H1 (cell line): ENCODE results near the gene TFPI2. TPM values are rescaled to one million over a fixed set of nuclear protein-coding genes. Genes with fewer than 3 reads are reported as not detected.

Experiments used
- CTCF ChIA-PET: fragments of 300-600 bp; sonication (Branson Sonifier 250); formaldehyde crosslinking; loops from one replicate; lab custom pipeline; 2021; ENCODE audit not compliant: partially characterized antibody; lab: Charles Lee
- POLR2A ChIA-PET: fragments of 300-600 bp; sonication (Branson Sonifier 250); formaldehyde crosslinking; loops from one replicate; lab custom pipeline; 2021; ENCODE audit warnings: inconsistent platforms; ENCODE audit not compliant: partially characterized antibody; lab: Charles Lee
- DNase-seq, 2 experiments: peaks; one replicate each; pipeline versions ENCODE4 v3.0.0 to v3.0.0-alpha.2; 2010 to 2022; ENCODE audit warnings: low spot score in 2 of 2, low read depth in 1 of 2, mixed read lengths in 1 of 2
- FAIRE-seq: peaks from 2 replicates; lab custom pipeline; 2011; peaks lifted over from hg19 to GRCh38; lab: Jason Lieb, UNC
- H2AFZ ChIP-seq: 2 replicates; pipeline ENCODE4 v1.8.1; 2012; ENCODE audit warnings: low read length, inconsistent platforms
- H2AK5ac ChIP-seq: 2 replicates; pipeline ENCODE4 v1.6.1; 2013; ENCODE audit warnings: low read depth, low read length
- H2BK120ac ChIP-seq: replicated peaks from 2 replicates; pipeline ENCODE3; 2013; ENCODE audit warnings: low read depth, low read length, inconsistent platforms
- H2BK12ac ChIP-seq: 2 replicates; pipeline ENCODE4 v1.6.1; 2013; ENCODE audit warnings: low read depth, low read length
- H2BK15ac ChIP-seq: 2 replicates; pipeline ENCODE4 v1.6.1; 2013; ENCODE audit warnings: low read length
- H2BK20ac ChIP-seq: 2 replicates; pipeline ENCODE4 v1.6.1; 2013; ENCODE audit warnings: low read length
- H2BK5ac ChIP-seq: 2 replicates; pipeline ENCODE4 v1.6.1; 2013; ENCODE audit warnings: low read depth, low read length
- H3K14ac ChIP-seq: 2 replicates; pipeline ENCODE4 v1.6.1; 2013; ENCODE audit warnings: inconsistent platforms; ENCODE audit not compliant: insufficient read length
- H3K18ac ChIP-seq: 2 replicates; pipeline ENCODE4 v1.6.1; 2013; ENCODE audit warnings: low read length; ENCODE audit errors: extremely low read depth
- H3K23ac ChIP-seq: 2 replicates; pipeline ENCODE4 v1.6.1; 2013; ENCODE audit warnings: inconsistent platforms; ENCODE audit not compliant: insufficient read length
- H3K23me2 ChIP-seq: 2 replicates; pipeline ENCODE4 v1.6.1; 2013; ENCODE audit warnings: low read depth, low read length
- H3K27ac ChIP-seq: 2 replicates; pipeline ENCODE4 v1.6.1; 2011; ENCODE audit warnings: low read depth, low read length, inconsistent platforms
- H3K27me3 ChIP-seq, 4 experiments: replicated peaks in 1 of 4; 1 replicate in 1 of 4; 2 replicates in 3 of 4; pipeline versions ENCODE4 v1.6.1 to v1.8.1; 2011 to 2013; ENCODE audit warnings: low read length in 3 of 4, mild to moderate bottlenecking in 3 of 4, inconsistent platforms in 2 of 4, mixed read lengths in 2 of 4, moderate library complexity in 1 of 4; ENCODE audit not compliant: control insufficient read depth in 3 of 4, insufficient read depth in 3 of 4; ENCODE audit errors: extremely low read depth in 1 of 4
- H3K36me3 ChIP-seq, 4 experiments: 2 replicates each; pipeline versions ENCODE4 v1.6.1 to v1.8.1; 2011 to 2013; ENCODE audit warnings: mild to moderate bottlenecking in 4 of 4, low read length in 3 of 4, moderate library complexity in 2 of 4, control low read depth in 1 of 4, inconsistent platforms in 1 of 4; ENCODE audit not compliant: insufficient read depth in 4 of 4, control insufficient read depth in 2 of 4
- H3K4ac ChIP-seq: replicated peaks from 2 replicates; pipeline ENCODE3; 2013; ENCODE audit warnings: low read length, low read depth, mixed read lengths, inconsistent platforms; ENCODE audit not compliant: insufficient read length
- H3K4me1 ChIP-seq, 4 experiments: replicated peaks in 1 of 4; 1 replicate in 1 of 4; 2 replicates in 3 of 4; pipeline versions ENCODE4 v1.6.1 to v1.8.1; 2011 to 2013; ENCODE audit warnings: low read length in 3 of 4, inconsistent platforms in 2 of 4, mixed read lengths in 1 of 4; ENCODE audit not compliant: insufficient read depth in 4 of 4, control insufficient read depth in 3 of 4
- H3K4me2 ChIP-seq, 2 experiments: 2 replicates each; pipeline versions ENCODE4 v1.6.1 to v1.8.1; 2011 to 2013; ENCODE audit warnings: low read depth in 2 of 2, low read length in 2 of 2, control low read depth in 1 of 2, inconsistent platforms in 1 of 2, mild to moderate bottlenecking in 1 of 2; ENCODE audit not compliant: insufficient read depth in 1 of 2
- H3K4me3 ChIP-seq, 4 experiments: fragments of 200-600, 300-600 bp in 1 of 4; sonication (generic), shearing (Covaris generic), sonication (Bioruptor Twin) in 1 of 4; 2 replicates each; pipeline versions ENCODE4 v1.5.1 to v1.8.1; 2011 to 2016; ENCODE audit warnings: low read length in 4 of 4, low read depth in 3 of 4, control low read depth in 2 of 4, inconsistent platforms in 2 of 4, mild to moderate bottlenecking in 2 of 4, mixed read lengths in 1 of 4, moderate library complexity in 1 of 4; ENCODE audit not compliant: insufficient read depth in 2 of 4; ENCODE audit errors: extremely low read depth in 1 of 4
- H3K56ac ChIP-seq: replicated peaks from 2 replicates; pipeline ENCODE3; 2013; ENCODE audit warnings: low read depth, mild to moderate bottlenecking, mixed read lengths, low read length, inconsistent platforms; ENCODE audit not compliant: insufficient read length
- H3K79me1 ChIP-seq: 2 replicates; pipeline ENCODE4 v1.6.1; 2013; ENCODE audit warnings: low read depth, low read length, control low read depth
- H3K79me2 ChIP-seq, 2 experiments: 2 replicates each; pipeline versions ENCODE4 v1.6.1 to v1.8.1; 2012 to 2013; ENCODE audit warnings: low read length in 2 of 2, mild to moderate bottlenecking in 2 of 2, inconsistent platforms in 1 of 2; ENCODE audit not compliant: insufficient read depth in 2 of 2, control insufficient read depth in 1 of 2
- H3K9ac ChIP-seq, 4 experiments: replicated peaks in 1 of 4; 1 replicate in 1 of 4; 2 replicates in 3 of 4; pipeline versions ENCODE4 v1.6.1 to v1.8.1; 2011 to 2013; ENCODE audit warnings: low read depth in 3 of 4, low read length in 3 of 4, control low read depth in 2 of 4, mild to moderate bottlenecking in 2 of 4, moderate library complexity in 2 of 4, inconsistent platforms in 1 of 4; ENCODE audit errors: extremely low read depth in 1 of 4
- H3K9me3 ChIP-seq, 2 experiments: 2 replicates each; pipeline versions ENCODE4 v1.6.1 to v1.8.1; 2012 to 2013; ENCODE audit warnings: mild to moderate bottlenecking in 2 of 2, moderate library complexity in 2 of 2, control low read depth in 1 of 2, inconsistent platforms in 1 of 2, low read depth in 1 of 2, low read length in 1 of 2, mixed read lengths in 1 of 2; ENCODE audit not compliant: insufficient read depth in 2 of 2
- H4K20me1 ChIP-seq, 2 experiments: replicated peaks in 1 of 2; 2 replicates each; pipeline versions ENCODE3 to v1.8.1; 2011 to 2013; ENCODE audit warnings: inconsistent platforms in 2 of 2, low read length in 2 of 2, mild to moderate bottlenecking in 1 of 2; ENCODE audit not compliant: insufficient read depth in 2 of 2, control insufficient read depth in 1 of 2
- H4K5ac ChIP-seq: 2 replicates; pipeline ENCODE4 v1.6.1; 2013; ENCODE audit warnings: low read length, low read depth, mixed read lengths, inconsistent platforms; ENCODE audit not compliant: insufficient read length
- H4K8ac ChIP-seq: 2 replicates; pipeline ENCODE4 v1.8.0; 2013; ENCODE audit warnings: mild to moderate bottlenecking, moderate library complexity, low read length, inconsistent platforms; ENCODE audit not compliant: insufficient read depth; ENCODE audit errors: extremely low read depth
- H4K91ac ChIP-seq: replicated peaks from 2 replicates; pipeline ENCODE3; 2013; ENCODE audit warnings: low read length, mixed read lengths, inconsistent platforms; ENCODE audit not compliant: insufficient read length
- ASH2L ChIP-seq: fragments of 200-600, 300-600 bp; sonication (generic); IDR thresholded peaks from one replicate; pipeline ENCODE4 v1.7.1; 2017; ENCODE audit warnings: low read length
- CBX8 ChIP-seq: fragments of 300-800, 300-1000 bp; sonication (generic); IDR thresholded peaks from 2 replicates; pipeline ENCODE4 v1.7.1; 2016; ENCODE audit warnings: low read depth, low read length, borderline replicate concordance
- CEBPB ChIP-seq: IDR thresholded peaks from 2 replicates; pipeline ENCODE4 v1.6.1; 2012; ENCODE audit warnings: low read depth, low read length
- CREB1 ChIP-seq: IDR thresholded peaks from 2 replicates; pipeline ENCODE4 v1.6.1; 2012; ENCODE audit warnings: inconsistent platforms
- CTBP2 ChIP-seq: IDR thresholded peaks from 2 replicates; pipeline ENCODE4 v1.7.0; 2011; ENCODE audit warnings: borderline replicate concordance, mild to moderate bottlenecking, moderate library complexity, mixed read lengths, low read length; ENCODE audit not compliant: insufficient read depth, insufficient read length
- EGR1 ChIP-seq: IDR thresholded peaks from 2 replicates; pipeline ENCODE4 v1.6.1; 2011; ENCODE audit warnings: low read depth, low read length, borderline replicate concordance
- MAFK ChIP-seq: IDR thresholded peaks from 2 replicates; pipeline ENCODE4 v1.6.1; 2012; ENCODE audit warnings: low read depth, mild to moderate bottlenecking, improper control_type of control experiment, low read length
- NRF1 ChIP-seq: IDR thresholded peaks from 2 replicates; pipeline ENCODE4 v1.6.1; 2011; ENCODE audit warnings: mild to moderate bottlenecking, low read depth, low read length, improper control_type of control experiment
- POU5F1 ChIP-seq: IDR thresholded peaks from 2 replicates; pipeline ENCODE4 v1.6.1; 2011; ENCODE audit warnings: low read depth, mild to moderate bottlenecking, low read length, moderate library complexity
- RBBP5 ChIP-seq: IDR thresholded peaks from 2 replicates; pipeline ENCODE4 v1.7.1; 2012; ENCODE audit warnings: low read depth, mild to moderate bottlenecking, inconsistent platforms, low read length, moderate library complexity, borderline replicate concordance
- RFX5 ChIP-seq: IDR thresholded peaks from 2 replicates; pipeline ENCODE4 v1.6.1; 2011; ENCODE audit warnings: low read depth, low read length, improper control_type of control experiment, borderline replicate concordance
- RXRA ChIP-seq: IDR thresholded peaks from 2 replicates; pipeline ENCODE4 v1.6.1; 2011; ENCODE audit warnings: low read depth, mild to moderate bottlenecking, low read length, moderate library complexity; ENCODE audit not compliant: insufficient read depth
- SAP30 ChIP-seq: fragments of 300-600 bp; sonication (generic); IDR thresholded peaks from 2 replicates; pipeline ENCODE4 v1.7.1; 2012; ENCODE audit warnings: low read length, moderate library complexity, mild to moderate bottlenecking, inconsistent platforms; ENCODE audit not compliant: insufficient read depth, insufficient replicate concordance
- TAF1 ChIP-seq: IDR thresholded peaks from 2 replicates; pipeline ENCODE4 v1.6.1; 2011; ENCODE audit warnings: mild to moderate bottlenecking, low read depth, low read length
- WGBS, 2 experiments: shearing (Covaris generic) in 1 of 2; methylation state at CpG; one replicate each; pipeline versions ENCODE4 v1.1.6 to v1.1.7; 2013 to 2015; ENCODE audit warnings: low lambda C conversion rate in 2 of 2, mixed read lengths in 2 of 2, inconsistent platforms in 1 of 2, low coverage in 1 of 2, missing lambda C conversion rate in 1 of 2; ENCODE audit not compliant: insufficient replicate concordance in 2 of 2, insufficient coverage in 1 of 2, insufficient read length in 1 of 2; ENCODE audit errors: extremely low coverage in 1 of 2, missing lambda C conversion rate in 1 of 2; 5-methylcytosine and 5-hydroxymethylcytosine counted together
- polyA plus RNA-seq, 7 experiments: library from polyadenylated mRNA; depleted of rRNA in 3 of 7; stranded (reverse) in 5 of 7; unstranded in 2 of 7; fragments of >200 nt in 5 of 7; fragments of 200-250 nt in 2 of 7; gene quantifications; 1 replicate in 5 of 7; 2 replicates in 1 of 7; 4 replicates in 1 of 7; pipeline versions ENCODE4 v1.2.1 to v1.2.3, GENCODE V29; 2011 to 2013; ENCODE audit warnings: missing spikeins in 2 of 7, mixed read lengths in 2 of 7
- total RNA-seq: library from RNA; stranded (reverse); fragmentation: NEBNext Ultra II Directional; extraction: Animal tissue kit (Norgen Biotek cat#: 25700); gene quantifications from 2 replicates; pipeline ENCODE4 v1.2.1, GENCODE V29; 2021
- TF ChIP-seq, protein P1 (sequence below): IDR thresholded peaks from 2 replicates; pipeline ENCODE4 v1.6.1; 2012; ENCODE audit warnings: inconsistent platforms

Gene TFPI2
- total and polyA plus RNA-seq, 2 of the 8 experiments (the other 6 are each of a cell fraction or from before 2014, with no cell fraction given): 6.8 to 8.9 TPM

GRCh38 chr7:93931655-93932054, 41.1 kb upstream of the TFPI2 start:
- Histone ChIP-seq H4K20me1 (no peaks in the 10 kb centered on the region), H2AK5ac (no peak overlapping the region), H3K27ac (no peak overlapping the region), H2BK12ac (no peak overlapping the region), H4K91ac (no peak overlapping the region), H3K27me3 (peaks cover 0 to 1% (median 0%) of the 10 kb centered on the region in 4 experiments; a peak in 1 of 7 replicates), H2AFZ (no peak overlapping the region), H3K4me2 (no peak overlapping the region), H3K36me3 (no peaks in the 10 kb centered on the region), H4K8ac (no peak overlapping the region), H3K4ac (no peak overlapping the region), H4K5ac (no peak overlapping the region), H3K9me3 (no peaks in the 10 kb centered on the region), H3K4me1 (no peaks in the 10 kb centered on the region), H2BK5ac (no peak overlapping the region), H3K9ac (no peak overlapping the region), H3K4me3 (no peak overlapping the region), H2BK120ac (no peak overlapping the region), H2BK20ac (no peak overlapping the region), H2BK15ac (no peak overlapping the region), H3K79me1 (no peaks in the 10 kb centered on the region), H3K56ac (no peak overlapping the region), H3K23ac (no peak overlapping the region), H3K14ac (no peak overlapping the region), H3K18ac (no peak overlapping the region), H3K79me2 (no peaks in the 10 kb centered on the region), H3K23me2 (no peaks in the 10 kb centered on the region)
- WGBS, 2 experiments: 90% methylated on average over 3 of the region's 3 CpGs; no CpG with 5 or more reads in 1 of the 2 experiments
- FAIRE-seq (no peak), DNase-seq (no peak)
- CTCF ChIA-PET: interaction anchor here (0.6 to 1.3 kb wide), 3 partner anchors 9 to 65 kb away, joined by 3 to 6 read pairs (median 6); partner anchors contain the start of gene GNG11
- POLR2A ChIA-PET: no interaction called here
- TF ChIP-seq POU5F1: no peak
- TF ChIP-seq ASH2L: no peak
- no peak for TF ChIP-seq RFX5
- no peak for TF ChIP-seq CTBP2
- TF ChIP-seq RXRA: no peak
- TF ChIP-seq NRF1: no peak
- TF ChIP-seq SAP30: no peak
- TF ChIP-seq CREB1: no peak
- no peak for TF ChIP-seq CEBPB
- TF ChIP-seq CBX8: no peak
- no peak for TF ChIP-seq TAF1
- TF ChIP-seq, protein P1, sequence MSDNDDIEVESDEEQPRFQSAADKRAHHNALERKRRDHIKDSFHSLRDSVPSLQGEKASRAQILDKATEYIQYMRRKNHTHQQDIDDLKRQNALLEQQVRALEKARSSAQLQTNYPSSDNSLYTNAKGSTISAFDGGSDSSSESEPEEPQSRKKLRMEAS: no peak
- TF ChIP-seq RBBP5: no peak
- no peak for TF ChIP-seq EGR1
- no peak for TF ChIP-seq MAFK
